CD4-positive, alpha-beta T cell treated with Interleukin-4 for 1 hour (primary cell): ENCODE data around the gene CTSK.

Experiments used
- DNase-seq, 2 donors: peaks; one replicate each; pipeline ENCODE4 v3.0.0-alpha.2; 2020 to 2022

Gene CTSK

GRCh38 chr1:150753416-150753815 lies 54.6 kb downstream of the CTSK start:
- DNase-seq, result no peak

DNA sequence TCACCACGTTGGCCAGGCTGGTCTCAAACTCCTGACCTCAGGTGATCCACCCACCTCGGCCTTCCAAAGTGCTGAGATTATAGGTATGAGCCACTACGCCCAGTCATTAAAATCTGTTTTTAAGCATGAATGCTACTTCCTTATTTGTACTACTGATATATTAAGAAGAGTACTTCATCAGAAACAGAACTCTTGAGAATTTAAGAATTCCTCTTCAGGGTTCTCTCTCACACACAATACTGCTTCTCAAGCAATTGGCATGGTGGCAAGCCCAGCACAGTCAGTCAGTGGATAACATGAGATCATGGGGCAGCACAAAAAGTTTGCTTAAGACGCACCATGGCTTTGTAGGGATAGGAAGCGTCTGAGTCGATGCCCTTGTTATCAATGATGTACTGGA lies 56.6 kb downstream of the CTSK start:
- no peak for DNase-seq

- DNase-seq, result no peak
Measured at GRCh38 chr1:150749720-150750311, 58.2 kb downstream of the CTSK start.

GRCh38 chr1:150748878-150749719 lies 59.0 kb downstream of the CTSK start:
- DNase-seq, result no peak
